Hepatocyte (in vitro differentiated cells): ENCODE data around the gene CEP112. TPM values are rescaled to one million over a fixed set of nuclear protein-coding genes. Genes with fewer than 3 reads are reported as not detected.

Source experiments
- DNase-seq: peaks from one replicate; pipeline ENCODE4 v3.0.0-alpha.2; 2016; ENCODE audit warnings: low spot score
- H2AFZ ChIP-seq: fragments of 200-600 bp; sonication (generic); 2 replicates; pipeline ENCODE4 v1.6.0; 2016; ENCODE audit warnings: antibody characterized with exemption, mild to moderate bottlenecking
- H3K27ac ChIP-seq: fragments of 200-600 bp; sonication (generic); 2 replicates; pipeline ENCODE4 v1.5.1; 2016; ENCODE audit warnings: mild to moderate bottlenecking
- H3K27me3 ChIP-seq: fragments of 200-600 bp; sonication (generic); 2 replicates; pipeline ENCODE4 v1.6.1; 2016
- H3K36me3 ChIP-seq: fragments of 200-600 bp; sonication (generic); replicated peaks from 2 replicates; pipeline ENCODE4 v1.5.1; 2016; ENCODE audit warnings: low read depth; ENCODE audit not compliant: insufficient read depth
- H3K4me1 ChIP-seq: fragments of 200-600 bp; sonication (generic); 2 replicates; pipeline ENCODE4 v1.5.1; 2016; ENCODE audit warnings: mild to moderate bottlenecking, moderate library complexity; ENCODE audit not compliant: insufficient read depth
- H3K4me2 ChIP-seq: fragments of 200-600 bp; sonication (generic); 2 replicates; pipeline ENCODE4 v1.6.0; 2016
- H3K4me3 ChIP-seq: fragments of 200-600 bp; sonication (generic); 2 replicates; pipeline ENCODE4 v1.5.1; 2016; ENCODE audit warnings: mild to moderate bottlenecking
- H3K79me2 ChIP-seq: fragments of 200-600 bp; sonication (generic); 2 replicates; pipeline ENCODE4 v1.6.0; 2017; ENCODE audit warnings: mild to moderate bottlenecking
- H3K9me2 ChIP-seq: fragments of 200-600 bp; sonication (generic); replicated peaks from 2 replicates; pipeline ENCODE4 v1.6.0; 2017; ENCODE audit warnings: mild to moderate bottlenecking; ENCODE audit not compliant: insufficient read depth
- H3K9me3 ChIP-seq: fragments of 200-600 bp; sonication (generic); 2 replicates; pipeline ENCODE4 v1.5.1; 2016; ENCODE audit warnings: low read depth, mild to moderate bottlenecking
- H4K20me1 ChIP-seq: fragments of 200-600 bp; sonication (generic); 2 replicates; pipeline ENCODE4 v1.6.0; 2016; ENCODE audit warnings: mild to moderate bottlenecking; ENCODE audit not compliant: insufficient read depth, poor library complexity, severe bottlenecking
- EZH2 ChIP-seq: fragments of 200-600 bp; sonication (generic); IDR thresholded peaks from 2 replicates; pipeline ENCODE4 v1.6.1; 2016; ENCODE audit warnings: antibody characterized with exemption, mild to moderate bottlenecking, borderline replicate concordance
- EZH2phosphoT487 ChIP-seq: fragments of 200-600 bp; sonication (generic); IDR thresholded peaks from one replicate; pipeline ENCODE4 v1.6.1; 2018; ENCODE audit warnings: antibody characterized with exemption, mild to moderate bottlenecking, low read depth, moderate library complexity; ENCODE audit not compliant: unreplicated experiment, severe bottlenecking
- WGBS: methylation state at CpG from one replicate; pipeline ENCODE4 v1.1.6; 2016; ENCODE audit warnings: low lambda C conversion rate; ENCODE audit errors: missing lambda C conversion rate; 5-methylcytosine and 5-hydroxymethylcytosine counted together
- polyA plus RNA-seq: library from polyadenylated mRNA; unstranded; fragments of >200 nt; fragmentation: Nextera tagmentation; extraction: Ambion mirVana; gene quantifications from 2 replicates; pipeline ENCODE4 v1.2.1, GENCODE V29; 2016
- total RNA-seq: library from RNA; depleted of rRNA; stranded (reverse); fragments of >200 nt; gene quantifications from 2 replicates; pipeline ENCODE4 v1.2.3, GENCODE V29; 2014
- TF ChIP-seq, protein P1 (sequence below): fragments of 200-600 bp; sonication (generic); IDR thresholded peaks from 2 replicates; pipeline ENCODE4 v1.5.1; 2016; ENCODE audit warnings: antibody characterized with exemption, mild to moderate bottlenecking; ENCODE audit not compliant: poor library complexity

CEP112 gene
- total and polyA plus RNA-seq, 2 experiments from 2014 or later, result 7.1 to 9.7 TPM

DNA sequence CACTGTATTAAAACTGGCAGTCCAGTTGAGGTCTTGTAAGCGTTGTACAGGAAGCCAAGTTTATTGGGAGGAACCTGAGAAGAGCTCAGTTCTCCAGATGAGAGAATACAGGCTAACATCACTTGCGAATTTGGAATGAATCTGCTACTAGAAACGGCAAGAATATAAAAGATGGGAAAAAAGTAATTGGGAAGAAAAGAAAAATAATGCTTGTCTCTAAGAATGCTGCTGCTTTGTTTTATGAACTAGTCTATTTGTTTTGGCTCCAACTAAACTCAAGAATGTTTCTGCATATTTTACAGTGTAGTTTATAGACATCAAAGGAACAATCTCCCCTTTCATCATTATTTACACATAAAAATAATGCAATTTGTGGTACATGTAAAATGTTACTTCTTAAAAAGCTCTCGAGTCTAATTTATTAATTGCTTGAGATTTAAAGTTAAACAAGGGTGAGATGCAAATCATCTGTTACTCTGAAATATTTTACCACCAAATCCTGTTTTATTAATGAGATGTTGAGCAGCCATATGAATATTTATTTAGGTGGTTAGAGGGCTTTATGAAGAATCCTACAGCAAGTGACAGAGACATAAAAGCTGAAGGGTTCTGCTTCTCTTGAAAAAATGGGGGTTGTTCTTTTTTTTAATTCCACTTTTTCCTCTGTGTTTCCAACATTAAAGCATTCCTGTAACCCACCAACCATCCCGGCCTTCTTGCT lies 468.3 kb downstream of the CEP112 start:
- no peaks in the 10 kb centered on the region for H3K79me2 ChIP-seq
- WGBS, result 47% methylated on average over 5 of the region's 5 CpGs
- H2AFZ ChIP-seq, result no peak overlapping the region
- no peaks in the 10 kb centered on the region for H3K9me3 ChIP-seq
- no peak overlapping the region for H3K4me2 ChIP-seq
- H3K36me3 ChIP-seq, result no peaks in the 10 kb centered on the region
- TF ChIP-seq EZH2 (no peak), EZH2phosphoT487 (no peak)
- TF ChIP-seq, protein P1, sequence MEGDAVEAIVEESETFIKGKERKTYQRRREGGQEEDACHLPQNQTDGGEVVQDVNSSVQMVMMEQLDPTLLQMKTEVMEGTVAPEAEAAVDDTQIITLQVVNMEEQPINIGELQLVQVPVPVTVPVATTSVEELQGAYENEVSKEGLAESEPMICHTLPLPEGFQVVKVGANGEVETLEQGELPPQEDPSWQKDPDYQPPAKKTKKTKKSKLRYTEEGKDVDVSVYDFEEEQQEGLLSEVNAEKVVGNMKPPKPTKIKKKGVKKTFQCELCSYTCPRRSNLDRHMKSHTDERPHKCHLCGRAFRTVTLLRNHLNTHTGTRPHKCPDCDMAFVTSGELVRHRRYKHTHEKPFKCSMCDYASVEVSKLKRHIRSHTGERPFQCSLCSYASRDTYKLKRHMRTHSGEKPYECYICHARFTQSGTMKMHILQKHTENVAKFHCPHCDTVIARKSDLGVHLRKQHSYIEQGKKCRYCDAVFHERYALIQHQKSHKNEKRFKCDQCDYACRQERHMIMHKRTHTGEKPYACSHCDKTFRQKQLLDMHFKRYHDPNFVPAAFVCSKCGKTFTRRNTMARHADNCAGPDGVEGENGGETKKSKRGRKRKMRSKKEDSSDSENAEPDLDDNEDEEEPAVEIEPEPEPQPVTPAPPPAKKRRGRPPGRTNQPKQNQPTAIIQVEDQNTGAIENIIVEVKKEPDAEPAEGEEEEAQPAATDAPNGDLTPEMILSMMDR, result no peak
- no peak overlapping the region for H3K4me3 ChIP-seq
- H3K27me3 ChIP-seq, result no peaks in the 10 kb centered on the region
- no peak overlapping the region for H3K27ac ChIP-seq
- no peak for DNase-seq
- no peaks in the 10 kb centered on the region for H4K20me1 ChIP-seq
- H3K4me1 ChIP-seq, result no peaks in the 10 kb centered on the region
- no peaks in the 10 kb centered on the region for H3K9me2 ChIP-seq

DNA sequence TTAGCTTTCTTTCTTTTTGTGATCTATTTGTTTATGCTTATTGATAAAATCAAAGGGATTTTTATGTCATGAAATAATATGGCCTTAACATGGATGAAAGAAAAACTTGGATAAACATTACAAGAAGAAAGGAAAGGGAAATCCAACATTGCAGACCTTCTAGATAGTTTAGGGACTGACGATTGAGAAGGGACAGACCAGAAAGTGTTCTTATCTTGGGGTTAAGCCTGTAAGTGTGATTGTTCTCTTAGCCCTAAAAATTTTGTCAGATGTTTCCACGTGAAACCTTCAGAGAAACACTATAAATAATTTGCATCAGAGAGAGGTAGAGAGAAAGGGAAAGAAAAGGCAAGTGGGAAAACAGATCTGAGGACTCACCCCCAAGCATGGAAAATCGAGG lies 473.3 kb downstream of the CEP112 start:
- no peak overlapping the region for H3K27ac ChIP-seq
- no peak for TF ChIP-seq EZH2phosphoT487
- TF ChIP-seq EZH2, result no peak
- TF ChIP-seq, protein P1, result no peak
- no peaks in the 10 kb centered on the region for H3K9me2 ChIP-seq
- H3K4me2 ChIP-seq, result no peak overlapping the region
- no peak overlapping the region for H3K4me3 ChIP-seq
- no peaks in the 10 kb centered on the region for H3K4me1 ChIP-seq
- H3K27me3 ChIP-seq, result no peaks in the 10 kb centered on the region
- H4K20me1 ChIP-seq, result no peaks in the 10 kb centered on the region
- no peaks in the 10 kb centered on the region for H3K9me3 ChIP-seq
- DNase-seq, result no peak
- no peaks in the 10 kb centered on the region for H3K36me3 ChIP-seq
- H3K79me2 ChIP-seq, result no peaks in the 10 kb centered on the region
- WGBS, result 45% methylated on average over 3 of the region's 3 CpGs
- no peak overlapping the region for H2AFZ ChIP-seq

DNA sequence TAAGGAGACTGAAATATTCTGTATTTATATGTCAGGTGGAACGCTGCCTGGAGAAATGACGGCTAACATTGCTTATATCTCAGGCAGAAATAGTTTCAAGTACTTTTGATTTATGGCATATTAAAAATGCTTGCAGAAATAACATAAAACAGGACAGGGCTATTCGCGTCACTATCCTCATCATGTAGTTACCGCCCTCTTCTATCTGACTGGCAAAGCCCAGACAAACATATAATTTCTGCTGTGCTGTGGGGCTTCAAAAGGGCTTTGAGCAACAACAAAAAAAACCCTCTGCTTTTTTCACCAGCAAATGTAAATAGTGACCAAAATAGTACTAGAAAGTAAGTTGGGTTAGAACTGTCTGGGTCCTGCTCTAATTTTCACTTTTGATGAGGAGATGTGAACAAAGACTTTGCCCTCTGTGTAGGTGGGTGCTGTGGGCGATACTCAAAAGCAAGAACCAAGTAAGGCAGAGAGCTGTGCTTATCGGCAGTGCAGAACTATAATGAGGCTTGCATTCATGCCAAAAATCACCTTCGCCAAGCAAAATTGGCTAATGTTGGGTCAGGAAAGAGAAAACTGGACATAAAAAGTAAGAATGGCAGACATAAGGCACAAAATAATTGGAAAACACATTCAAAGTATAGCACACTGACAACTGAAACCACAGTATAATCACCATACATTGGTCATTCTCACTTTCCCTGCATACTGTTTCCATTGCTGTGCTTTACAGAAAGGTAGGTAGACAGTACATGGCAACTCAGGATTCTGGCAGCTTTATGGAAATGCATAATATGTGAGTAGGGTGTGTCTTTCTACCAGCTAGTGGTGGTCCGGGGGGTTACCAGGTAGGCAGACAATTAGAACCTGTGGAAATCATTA lies 479.3 kb downstream of the CEP112 start:
- Histone ChIP-seq H3K4me3 (no peak overlapping the region), H3K79me2 (no peaks in the 10 kb centered on the region), H4K20me1 (no peaks in the 10 kb centered on the region), H3K9me2 (no peaks in the 10 kb centered on the region), H2AFZ (no peak overlapping the region), H3K36me3 (no peaks in the 10 kb centered on the region), H3K4me1 (no peaks in the 10 kb centered on the region), H3K27ac (no peak overlapping the region), H3K9me3 (no peaks in the 10 kb centered on the region), H3K27me3 (no peaks in the 10 kb centered on the region), H3K4me2 (no peak overlapping the region)
- TF ChIP-seq EZH2 (no peak), EZH2phosphoT487 (no peak)
- DNase-seq, result no peak
- 88% methylated on average over 9 of the region's 9 CpGs for WGBS
